HepG2 (cell line): ENCODE data around the gene SYVN1. TPM values are rescaled to one million over a fixed set of nuclear protein-coding genes. Genes with fewer than 3 reads are reported as not detected.
A peak's percentile ranks its signal among the peaks of the same experiment; 100 is the strongest.

Source experiments
- BRF2 ChIP-seq: sonication (generic); formaldehyde crosslinking; IDR thresholded peaks from 2 replicates; pipeline ENCODE4 v1.8.1; 2022; ENCODE audit warnings: mild to moderate bottlenecking, missing genetic modification reagents
- KLF15 ChIP-seq: sonication (generic); formaldehyde crosslinking; IDR thresholded peaks from 2 replicates; pipeline ENCODE4 v1.8.1; 2023; ENCODE audit warnings: borderline replicate concordance, mild to moderate bottlenecking, inconsistent platforms, missing genetic modification reagents, mixed read lengths
- PRPF4 ChIP-seq: fragments of 200-400 bp; formaldehyde crosslinking; IDR thresholded peaks from 2 replicates; pipeline ENCODE4 v1.6.1; 2016; ENCODE audit warnings: low read length, low read depth; ENCODE audit not compliant: poor library complexity, severe bottlenecking
- RBFOX2 ChIP-seq: fragments of 200-400 bp; formaldehyde crosslinking; IDR thresholded peaks from 2 replicates; pipeline ENCODE4 v1.6.1; 2017; ENCODE audit warnings: low read depth, mild to moderate bottlenecking, low read length
- ZMYM2 ChIP-seq: sonication (generic); formaldehyde crosslinking; IDR thresholded peaks from 2 replicates; pipeline ENCODE4 v1.8.0; 2022; ENCODE audit warnings: mild to moderate bottlenecking, missing genetic modification reagents
- polyA plus RNA-seq, 8 experiments: library from polyadenylated mRNA; depleted of rRNA in 3 of 8; stranded (reverse) in 7 of 8; unstranded in 1 of 8; fragments of >200 nt; fragmentation: Illumina TruSeq in 4 of 8; extraction: Trizol in 4 of 8; gene quantifications; 2 replicates each; pipeline versions ENCODE4 v1.2.1 to v1.2.3, GENCODE V29; 2011 to 2016; ENCODE audit warnings: low read depth in 4 of 8, missing spikeins in 1 of 8, mixed read lengths in 1 of 8; ENCODE audit not compliant: insufficient read depth in 1 of 8
- total RNA-seq, 5 experiments: library from RNA; depleted of rRNA; stranded (reverse); fragments of >200 nt; fragmentation: Illumina TruSeq; extraction: Trizol; gene quantifications; 2 replicates each; pipeline ENCODE4 v1.2.3, GENCODE V29; 2016; ENCODE audit warnings: low read depth in 1 of 5
- TF ChIP-seq, protein P1 (sequence below): sonication (generic); formaldehyde crosslinking; IDR thresholded peaks from 2 replicates; pipeline ENCODE4 v1.5.1; 2020; ENCODE audit warnings: mild to moderate bottlenecking, missing genetic modification reagents, moderate library complexity
- TF ChIP-seq, protein P2 (sequence below): sonication (generic); formaldehyde crosslinking; IDR thresholded peaks from 2 replicates; pipeline ENCODE4 v1.4.0; 2020; ENCODE audit warnings: missing genetic modification reagents

Gene SYVN1
- total and polyA plus RNA-seq, 2 of the 13 experiments (the other 11 are each of a cell fraction or from before 2014, with no cell fraction given): 10.3 to 22.5 TPM

- TF ChIP-seq, protein P1, sequence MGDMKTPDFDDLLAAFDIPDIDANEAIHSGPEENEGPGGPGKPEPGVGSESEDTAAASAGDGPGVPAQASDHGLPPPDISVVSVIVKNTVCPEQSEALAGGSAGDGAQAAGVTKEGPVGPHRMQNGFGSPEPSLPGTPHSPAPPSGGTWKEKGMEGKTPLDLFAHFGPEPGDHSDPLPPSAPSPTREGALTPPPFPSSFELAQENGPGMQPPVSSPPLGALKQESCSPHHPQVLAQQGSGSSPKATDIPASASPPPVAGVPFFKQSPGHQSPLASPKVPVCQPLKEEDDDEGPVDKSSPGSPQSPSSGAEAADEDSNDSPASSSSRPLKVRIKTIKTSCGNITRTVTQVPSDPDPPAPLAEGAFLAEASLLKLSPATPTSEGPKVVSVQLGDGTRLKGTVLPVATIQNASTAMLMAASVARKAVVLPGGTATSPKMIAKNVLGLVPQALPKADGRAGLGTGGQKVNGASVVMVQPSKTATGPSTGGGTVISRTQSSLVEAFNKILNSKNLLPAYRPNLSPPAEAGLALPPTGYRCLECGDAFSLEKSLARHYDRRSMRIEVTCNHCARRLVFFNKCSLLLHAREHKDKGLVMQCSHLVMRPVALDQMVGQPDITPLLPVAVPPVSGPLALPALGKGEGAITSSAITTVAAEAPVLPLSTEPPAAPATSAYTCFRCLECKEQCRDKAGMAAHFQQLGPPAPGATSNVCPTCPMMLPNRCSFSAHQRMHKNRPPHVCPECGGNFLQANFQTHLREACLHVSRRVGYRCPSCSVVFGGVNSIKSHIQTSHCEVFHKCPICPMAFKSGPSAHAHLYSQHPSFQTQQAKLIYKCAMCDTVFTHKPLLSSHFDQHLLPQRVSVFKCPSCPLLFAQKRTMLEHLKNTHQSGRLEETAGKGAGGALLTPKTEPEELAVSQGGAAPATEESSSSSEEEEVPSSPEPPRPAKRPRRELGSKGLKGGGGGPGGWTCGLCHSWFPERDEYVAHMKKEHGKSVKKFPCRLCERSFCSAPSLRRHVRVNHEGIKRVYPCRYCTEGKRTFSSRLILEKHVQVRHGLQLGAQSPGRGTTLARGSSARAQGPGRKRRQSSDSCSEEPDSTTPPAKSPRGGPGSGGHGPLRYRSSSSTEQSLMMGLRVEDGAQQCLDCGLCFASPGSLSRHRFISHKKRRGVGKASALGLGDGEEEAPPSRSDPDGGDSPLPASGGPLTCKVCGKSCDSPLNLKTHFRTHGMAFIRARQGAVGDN (CRISPR knock-in tag): 0 out of 2 replicates have a peak, but pooled peaks have one; percentile 9
- no peak for TF ChIP-seq KLF15 (CRISPR knock-in tag)
- 0 out of 2 replicates have a peak, but pooled peaks have one; percentile 27 for TF ChIP-seq RBFOX2
- TF ChIP-seq BRF2 (CRISPR knock-in tag): no peak
- no peak for TF ChIP-seq PRPF4
- no peak for TF ChIP-seq ZMYM2 (CRISPR knock-in tag)
- TF ChIP-seq, protein P2, sequence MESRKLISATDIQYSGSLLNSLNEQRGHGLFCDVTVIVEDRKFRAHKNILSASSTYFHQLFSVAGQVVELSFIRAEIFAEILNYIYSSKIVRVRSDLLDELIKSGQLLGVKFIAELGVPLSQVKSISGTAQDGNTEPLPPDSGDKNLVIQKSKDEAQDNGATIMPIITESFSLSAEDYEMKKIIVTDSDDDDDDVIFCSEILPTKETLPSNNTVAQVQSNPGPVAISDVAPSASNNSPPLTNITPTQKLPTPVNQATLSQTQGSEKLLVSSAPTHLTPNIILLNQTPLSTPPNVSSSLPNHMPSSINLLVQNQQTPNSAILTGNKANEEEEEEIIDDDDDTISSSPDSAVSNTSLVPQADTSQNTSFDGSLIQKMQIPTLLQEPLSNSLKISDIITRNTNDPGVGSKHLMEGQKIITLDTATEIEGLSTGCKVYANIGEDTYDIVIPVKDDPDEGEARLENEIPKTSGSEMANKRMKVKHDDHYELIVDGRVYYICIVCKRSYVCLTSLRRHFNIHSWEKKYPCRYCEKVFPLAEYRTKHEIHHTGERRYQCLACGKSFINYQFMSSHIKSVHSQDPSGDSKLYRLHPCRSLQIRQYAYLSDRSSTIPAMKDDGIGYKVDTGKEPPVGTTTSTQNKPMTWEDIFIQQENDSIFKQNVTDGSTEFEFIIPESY (CRISPR knock-in tag): no peak
Observed at GRCh38 chr11:65087827-65088226, 46.5 kb downstream of the SYVN1 start (continued).
